ENCODE data around the gene RRM1.

RRM1 gene

DNA sequence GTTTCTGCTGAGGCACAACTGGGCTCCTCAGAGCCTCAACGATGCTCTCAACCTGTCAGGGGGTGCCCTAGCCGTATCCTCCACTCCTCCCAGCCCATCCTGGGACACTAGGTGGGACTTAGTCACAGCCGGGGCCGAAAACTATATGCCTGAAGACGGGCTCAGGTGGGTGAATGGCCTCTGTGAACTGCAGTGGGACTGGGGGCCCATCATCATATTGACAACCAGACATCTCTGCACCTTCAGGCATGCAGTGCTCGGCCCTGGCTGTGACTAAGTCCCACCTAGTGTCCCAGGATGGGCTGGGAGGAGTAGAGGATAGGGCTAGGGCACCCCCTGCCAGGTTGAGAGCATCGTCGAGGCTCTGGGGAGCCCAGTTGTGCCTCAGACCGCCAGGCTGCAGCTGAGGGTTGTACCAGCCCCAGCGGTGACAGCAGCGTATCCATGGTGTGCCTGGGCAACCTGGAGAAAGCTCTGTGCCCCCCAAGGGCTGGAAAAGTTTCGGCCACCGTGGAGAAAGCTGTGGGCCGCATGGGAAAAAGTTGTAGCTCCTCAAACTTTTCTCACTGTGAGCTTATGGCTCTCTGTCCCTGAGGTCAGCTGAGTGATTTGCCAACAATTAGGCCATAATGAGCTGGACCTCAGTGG is 88.9 kb downstream of the RRM1 start:
- Histone ChIP-seq H3K4me1 (ENCODE audit: insufficient read depth, low read length, severe bottlenecking) (no peaks in the 10 kb centered on the region), H3K9ac (ENCODE audit: low read length) (no peak overlapping the region)
- no peak for TF ChIP-seq EZH2 (IDR thresholded peaks at IDR 0.05; ENCODE audit: borderline replicate concordance, low read length)
- TF ChIP-seq, protein P1, sequence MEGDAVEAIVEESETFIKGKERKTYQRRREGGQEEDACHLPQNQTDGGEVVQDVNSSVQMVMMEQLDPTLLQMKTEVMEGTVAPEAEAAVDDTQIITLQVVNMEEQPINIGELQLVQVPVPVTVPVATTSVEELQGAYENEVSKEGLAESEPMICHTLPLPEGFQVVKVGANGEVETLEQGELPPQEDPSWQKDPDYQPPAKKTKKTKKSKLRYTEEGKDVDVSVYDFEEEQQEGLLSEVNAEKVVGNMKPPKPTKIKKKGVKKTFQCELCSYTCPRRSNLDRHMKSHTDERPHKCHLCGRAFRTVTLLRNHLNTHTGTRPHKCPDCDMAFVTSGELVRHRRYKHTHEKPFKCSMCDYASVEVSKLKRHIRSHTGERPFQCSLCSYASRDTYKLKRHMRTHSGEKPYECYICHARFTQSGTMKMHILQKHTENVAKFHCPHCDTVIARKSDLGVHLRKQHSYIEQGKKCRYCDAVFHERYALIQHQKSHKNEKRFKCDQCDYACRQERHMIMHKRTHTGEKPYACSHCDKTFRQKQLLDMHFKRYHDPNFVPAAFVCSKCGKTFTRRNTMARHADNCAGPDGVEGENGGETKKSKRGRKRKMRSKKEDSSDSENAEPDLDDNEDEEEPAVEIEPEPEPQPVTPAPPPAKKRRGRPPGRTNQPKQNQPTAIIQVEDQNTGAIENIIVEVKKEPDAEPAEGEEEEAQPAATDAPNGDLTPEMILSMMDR (IDR thresholded peaks at IDR 0.05; ENCODE audit: low read length) = no peak

DNA sequence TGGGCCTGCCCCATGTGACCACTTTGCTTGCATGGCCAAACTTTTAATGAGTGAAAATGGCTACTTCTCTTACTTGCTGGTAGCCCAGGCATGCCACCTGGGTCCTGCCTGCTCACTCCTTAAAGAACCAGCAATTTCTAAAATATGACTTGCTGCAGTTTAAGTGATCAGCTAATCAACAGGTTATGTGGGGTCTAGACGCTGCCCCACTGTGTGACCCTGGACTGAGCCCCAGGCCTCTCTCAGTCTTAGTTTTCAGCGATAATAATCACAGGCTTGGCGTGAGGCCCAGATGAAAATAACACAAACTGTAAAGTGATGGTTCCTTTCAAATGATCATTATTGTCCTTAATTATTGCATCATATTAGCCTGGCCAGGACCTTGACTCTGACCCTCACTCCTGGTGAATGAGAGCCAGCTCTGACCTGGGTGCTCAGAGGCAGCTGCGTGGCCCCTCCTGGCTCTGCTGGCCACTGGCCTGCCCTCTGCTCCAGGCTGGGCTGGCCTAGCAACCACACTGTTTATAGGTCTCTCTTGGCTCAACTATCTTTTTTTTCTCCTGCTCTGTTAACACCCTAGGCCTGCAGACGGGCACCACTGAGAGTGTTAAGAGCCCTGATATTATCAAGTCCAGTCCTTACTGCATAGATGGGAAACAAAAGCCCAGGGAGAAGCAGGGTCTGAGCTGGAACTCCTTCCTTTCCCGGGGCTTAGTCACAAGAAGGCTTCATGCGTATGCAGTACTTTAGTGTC is 89.7 kb downstream of the RRM1 start:
- Histone ChIP-seq H3K9me2 (ENCODE audit: low read depth, low read length) (no peaks in the 10 kb centered on the region), H3K4me1 (ENCODE audit: insufficient read depth, low read length, severe bottlenecking) (no peaks in the 10 kb centered on the region), H3K9me3 (ENCODE audit: low read length) (no peaks in the 10 kb centered on the region), H3F3A (ENCODE audit: insufficient read depth, low read length) (no peaks in the 10 kb centered on the region), H3K9ac (ENCODE audit: low read length) (no peak overlapping the region), H2AFZ (ENCODE audit: low read length) (no peak overlapping the region), H3K36me3 (ENCODE audit: insufficient read depth, low read length) (no peaks in the 10 kb centered on the region), H3K27ac (ENCODE audit: low read depth, low read length, poor library complexity, severe bottlenecking) (no peak overlapping the region), H4K20me1 (ENCODE audit: insufficient read depth, low read length) (no peaks in the 10 kb centered on the region), H3K27me3 (ENCODE audit: insufficient read depth, low read length) (peaks cover 9% of the 10 kb centered on the region; the same call in 1 of the 2 replicates), H3K4me3 (ENCODE audit: low read depth, low read length, poor library complexity, severe bottlenecking) (no peak overlapping the region), H3K79me2 (ENCODE audit: insufficient read depth, low read length) (no peaks in the 10 kb centered on the region), H3K4me2 (ENCODE audit: low read length) (no peak overlapping the region)
- no peak for TF ChIP-seq EZH2 (IDR thresholded peaks at IDR 0.05; ENCODE audit: borderline replicate concordance, low read length)
- TF ChIP-seq, protein P1 (IDR thresholded peaks at IDR 0.05; ENCODE audit: low read length) = no peak

More for the DNA sequence above, 88.9 kb downstream of the RRM1 start:
- Histone ChIP-seq H3K36me3 (ENCODE audit: insufficient read depth, low read length) (no peaks in the 10 kb centered on the region), H3K9me2 (ENCODE audit: low read depth, low read length) (no peaks in the 10 kb centered on the region), H3K27ac (ENCODE audit: low read depth, low read length, poor library complexity, severe bottlenecking) (no peak overlapping the region), H3F3A (ENCODE audit: insufficient read depth, low read length) (no peaks in the 10 kb centered on the region), H4K20me1 (ENCODE audit: insufficient read depth, low read length) (no peaks in the 10 kb centered on the region), H3K4me3 (ENCODE audit: low read depth, low read length, poor library complexity, severe bottlenecking) (no peak overlapping the region), H3K27me3 (ENCODE audit: insufficient read depth, low read length) (peaks cover 7% of the 10 kb centered on the region; the same call in 1 of the 2 replicates), H3K4me2 (ENCODE audit: low read length) (no peak overlapping the region), H2AFZ (ENCODE audit: low read length) (no peak overlapping the region), H3K79me2 (ENCODE audit: insufficient read depth, low read length) (no peaks in the 10 kb centered on the region), H3K9me3 (ENCODE audit: low read length) (no peaks in the 10 kb centered on the region)

GRCh38 chr11:4185561-4185960 is 91.0 kb downstream of the RRM1 start:
- Histone ChIP-seq H3K36me3 (ENCODE audit: insufficient read depth, low read length) (no peaks in the 10 kb centered on the region), H4K20me1 (ENCODE audit: insufficient read depth, low read length) (no peaks in the 10 kb centered on the region), H3K9ac (ENCODE audit: low read length) (no peak overlapping the region), H3K27me3 (ENCODE audit: insufficient read depth, low read length) (peaks cover 9% of the 10 kb centered on the region; the same call in 1 of the 2 replicates), H3F3A (ENCODE audit: insufficient read depth, low read length) (no peaks in the 10 kb centered on the region), H3K4me1 (ENCODE audit: insufficient read depth, low read length, severe bottlenecking) (no peaks in the 10 kb centered on the region), H3K4me3 (ENCODE audit: low read depth, low read length, poor library complexity, severe bottlenecking) (no peak overlapping the region), H3K9me3 (ENCODE audit: low read length) (no peaks in the 10 kb centered on the region), H3K79me2 (ENCODE audit: insufficient read depth, low read length) (no peaks in the 10 kb centered on the region), H3K4me2 (ENCODE audit: low read length) (no peak overlapping the region), H3K9me2 (ENCODE audit: low read depth, low read length) (no peaks in the 10 kb centered on the region), H2AFZ (ENCODE audit: low read length) (no peak overlapping the region), H3K27ac (ENCODE audit: low read depth, low read length, poor library complexity, severe bottlenecking) (no peak overlapping the region)
- TF ChIP-seq, protein P1 (IDR thresholded peaks at IDR 0.05; ENCODE audit: low read length) = no peak
